Hematopoietic multipotent progenitor cell treated with erythropoietin and hydrocortisone succinate and interleukin-3 and kit ligand, for 8 days (in vitro differentiated cells): ENCODE results near the gene DNAJC21.

Experiments used
- DNase-seq: peaks from one replicate; pipeline ENCODE4 v3.0.0-alpha.2; 2015

The DNAJC21 gene

DNA sequence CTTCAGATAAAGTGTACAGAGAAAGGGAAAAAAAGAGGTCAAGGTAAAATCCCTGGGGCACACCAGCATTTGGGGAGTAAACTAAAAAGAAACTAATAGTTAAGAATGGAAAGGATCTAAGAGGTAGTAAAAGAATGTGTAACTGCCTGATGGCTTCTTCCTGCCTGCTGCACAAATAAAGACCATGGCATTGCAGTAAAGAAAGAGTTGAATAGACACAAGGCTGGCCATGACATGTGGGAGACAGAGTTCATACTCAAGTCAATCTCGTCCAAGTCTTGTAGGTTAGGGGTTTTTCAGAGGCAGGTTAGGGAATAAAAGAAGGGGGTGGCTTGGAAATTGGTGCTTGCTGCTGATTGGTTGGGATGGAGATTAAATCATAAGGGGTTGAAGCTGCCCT is 57.6 kb downstream of the DNAJC21 start:
- no peak for DNase-seq

GRCh38 chr5:34991486-34992238 is 62.3 kb downstream of the DNAJC21 start:
- no peak for DNase-seq

DNA sequence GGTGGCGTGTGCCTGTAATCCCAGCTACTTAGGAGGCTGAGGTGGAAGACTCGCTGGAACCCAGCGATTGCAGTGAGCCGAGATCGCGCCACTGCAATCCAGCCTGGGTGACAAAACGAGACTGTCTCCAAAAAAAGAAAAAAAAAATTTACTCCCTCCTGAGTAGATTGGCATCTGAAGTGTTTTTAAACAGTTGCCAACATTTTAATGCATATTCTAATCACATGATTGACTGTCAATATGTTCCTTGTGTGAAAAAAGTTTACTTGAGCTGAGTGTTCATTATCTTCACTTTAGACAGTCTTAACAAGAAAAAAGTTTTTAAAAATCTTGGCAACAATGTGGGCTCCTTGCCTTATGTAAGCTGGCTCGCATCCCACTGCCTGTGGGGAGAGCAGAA is 64.6 kb downstream of the DNAJC21 start:
- no peak for DNase-seq

GRCh38 chr5:34996261-34996660 is 66.9 kb downstream of the DNAJC21 start:
- DNase-seq: no peak

DNA sequence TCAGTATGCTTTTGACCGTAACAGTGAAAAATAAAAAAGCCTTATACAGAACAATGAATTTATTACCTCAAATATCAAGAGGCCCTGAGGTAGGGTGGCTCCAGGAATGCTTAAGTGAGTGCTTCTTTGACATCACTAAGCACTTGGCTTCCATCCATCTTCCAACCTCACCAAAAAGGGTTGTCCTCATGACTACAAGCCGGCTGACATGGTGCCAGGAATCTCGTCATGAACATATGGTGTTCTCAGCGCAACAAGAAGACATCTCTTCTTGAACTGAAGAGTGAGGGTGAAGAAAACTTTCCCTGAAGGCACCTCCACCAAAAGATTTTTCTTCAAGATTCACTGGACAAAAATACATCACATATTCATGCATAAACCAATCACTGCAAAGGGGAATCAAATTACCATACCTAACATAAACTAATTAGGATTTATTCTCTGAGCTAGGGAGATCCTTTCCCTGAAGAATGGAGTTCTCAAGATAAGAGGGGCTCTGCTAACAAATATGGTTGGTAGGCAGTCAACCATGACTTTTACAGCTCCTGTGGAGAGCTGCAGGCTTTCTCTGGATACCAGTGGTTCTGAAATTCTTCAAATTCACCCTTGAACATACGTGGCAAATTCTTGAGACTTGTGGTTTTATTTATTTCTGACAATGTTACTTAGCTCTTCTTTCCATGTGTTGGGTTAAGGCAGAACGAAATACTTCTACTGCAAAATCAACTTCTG is 68.9 kb downstream of the DNAJC21 start:
- DNase-seq: no peak

GRCh38 chr5:35001842-35002241 is 72.5 kb downstream of the DNAJC21 start:
- no peak for DNase-seq

GRCh38 chr5:35002459-35002858 is 73.1 kb downstream of the DNAJC21 start:
- no peak for DNase-seq

DNA sequence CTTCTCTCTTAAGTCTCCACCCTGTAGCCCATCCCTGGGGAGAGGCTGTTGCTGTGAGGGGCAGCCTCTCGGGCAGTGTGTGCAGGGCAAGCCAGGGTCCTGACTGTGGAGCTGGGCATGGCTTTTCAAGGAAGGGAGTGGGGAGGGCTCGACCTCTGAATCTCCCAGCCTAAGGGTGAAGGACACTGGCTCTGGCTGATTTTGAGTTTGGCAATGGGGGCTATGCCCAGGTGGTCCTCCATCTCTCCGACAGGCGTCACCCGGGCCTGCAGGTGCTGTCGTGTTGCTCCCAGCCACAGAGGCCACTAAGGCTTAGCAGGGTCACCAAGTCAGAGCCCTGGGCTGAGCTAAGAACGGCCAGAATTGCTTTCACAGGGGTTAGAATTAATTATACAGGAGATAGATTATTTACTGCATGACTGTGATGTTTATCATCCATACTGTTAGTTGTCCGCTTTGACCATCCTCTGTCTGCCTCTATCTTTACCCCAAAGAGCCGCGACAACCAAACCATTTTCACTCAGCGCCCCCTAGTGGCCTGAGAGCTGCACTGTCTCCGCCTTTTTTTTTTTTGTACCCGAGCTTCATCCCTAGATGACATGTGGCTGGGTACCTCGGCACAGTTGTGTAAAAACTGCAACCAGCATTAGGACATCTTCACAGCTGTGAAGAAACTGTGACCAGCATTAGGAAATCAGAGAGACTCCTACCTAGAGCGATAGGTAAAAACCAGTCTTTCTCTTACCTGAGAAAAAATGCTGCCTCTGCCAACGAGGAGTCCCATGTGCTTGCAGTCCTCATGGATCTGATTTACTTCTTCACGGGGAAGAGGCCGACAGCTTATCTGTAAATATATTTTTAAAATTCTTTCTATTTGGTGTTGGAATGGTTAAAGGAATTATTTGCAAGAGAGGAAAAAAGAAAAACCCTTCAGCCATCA is 73.9 kb downstream of the DNAJC21 start:
- DNase-seq: peak; percentile 79

GRCh38 chr5:35004200-35004599 is 74.8 kb downstream of the DNAJC21 start:
- DNase-seq: no peak

DNA sequence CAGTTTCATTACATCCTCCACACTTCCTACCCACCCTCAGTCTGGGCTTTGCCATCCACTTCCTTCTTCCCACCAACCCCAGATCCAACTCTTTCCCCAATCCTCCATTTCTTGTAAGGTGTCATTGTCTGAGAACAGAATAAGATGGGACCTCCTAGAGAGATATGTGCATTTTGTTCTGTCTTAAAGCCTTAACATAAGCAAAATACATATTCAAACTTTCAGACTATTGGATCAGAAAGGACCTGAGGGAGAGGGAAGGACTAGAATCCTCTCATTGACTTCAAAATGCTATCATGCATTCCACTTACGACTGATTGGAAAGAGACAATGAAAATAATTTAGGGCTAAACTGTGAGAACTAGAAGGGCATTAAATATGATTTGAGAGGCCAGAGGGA is 75.4 kb downstream of the DNAJC21 start:
- no peak for DNase-seq
